ENCODE results near the gene LSMEM2. TPM values are rescaled to one million over a fixed set of nuclear protein-coding genes. Genes with fewer than 3 reads are reported as not detected.
A peak's percentile ranks its signal among the peaks of the same experiment; 100 is the strongest.
"Not testable (repeated sequence)": the region's sequence is repeated elsewhere in the genome, so short reads cannot be mapped to it uniquely, and the experiment has no call there.

LSMEM2 gene
- total and polyA plus RNA-seq, 2 of the 8 experiments (the other 6 are each of a cell fraction or from before 2014, with no cell fraction given) = 0.58 to 0.68 TPM

DNA sequence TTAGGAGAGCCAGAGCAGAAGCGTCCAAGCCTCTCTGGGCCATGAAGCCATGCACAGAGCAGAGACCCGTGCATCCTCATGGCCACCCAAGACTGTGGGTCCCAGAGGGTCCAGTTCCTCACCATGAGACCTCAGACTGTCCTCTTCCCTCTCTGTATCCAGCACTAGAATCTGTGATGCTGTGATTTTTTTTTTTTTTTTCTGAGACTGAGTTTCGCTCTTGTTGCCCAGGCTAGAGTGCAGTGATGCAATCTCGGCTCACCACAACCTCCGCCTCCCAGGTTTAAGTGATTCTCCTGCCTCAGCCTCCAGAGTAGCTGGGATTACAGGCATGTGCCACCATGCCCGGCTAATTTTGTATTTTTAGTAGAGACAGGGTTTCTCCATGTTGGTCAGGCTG is 34.1 kb upstream of the LSMEM2 start:
- Histone ChIP-seq H3K27ac (ENCODE audit: low read depth, low read length) (0 out of 2 replicates have a peak overlapping the region, but pooled peaks have one; percentile 54), H4K20me1 (replicated peaks in 1 of 2; ENCODE audit: control insufficient read depth in 1 of 2, insufficient read depth in 2 of 2, low read length in 2 of 2) (peaks cover 15 to 36% of the 10 kb centered on the region in 2 experiments), H4K8ac (ENCODE audit: extremely low read depth, insufficient read depth, low read length) (peak overlapping the region; percentile 45), H3K4me1 (replicated peaks in 1 of 4; ENCODE audit: control insufficient read depth in 3 of 4, insufficient read depth in 4 of 4, low read length in 3 of 4) (peaks cover 5 to 57% (median 49%) of the 10 kb centered on the region in 4 experiments), H3K4ac (replicated peaks; ENCODE audit: insufficient read length, low read depth, low read length) (peak overlapping the region; percentile 70), H3K79me2 (ENCODE audit: control insufficient read depth in 1 of 2, insufficient read depth in 2 of 2, low read length in 2 of 2) (peaks cover 26 to 91% of the 10 kb centered on the region in 2 experiments), H3K18ac (ENCODE audit: extremely low read depth, low read length) (peak overlapping the region; percentile 9; the same call in 1 of the 2 replicates), H3K79me1 (ENCODE audit: low read depth, low read length) (peaks cover 28% of the 10 kb centered on the region), H2BK15ac (ENCODE audit: low read length) (peak overlapping the region; percentile 97; the same call in 1 of the 2 replicates), H2BK5ac (ENCODE audit: low read depth, low read length) (peak overlapping the region; percentile 88), H2AK5ac (ENCODE audit: low read depth, low read length) (0 out of 2 replicates have a peak overlapping the region, but pooled peaks have one; percentile 85), H2BK12ac (ENCODE audit: low read depth, low read length) (peak overlapping the region; percentile 90; the same call in 1 of the 2 replicates), H2BK20ac (ENCODE audit: low read length) (0 out of 2 replicates have a peak overlapping the region, but pooled peaks have one; percentile 18)
- H3K23me2 ChIP-seq (ENCODE audit: low read depth, low read length); H3K23ac ChIP-seq (ENCODE audit: insufficient read length); H3K14ac ChIP-seq (ENCODE audit: insufficient read length); H3K4me3 ChIP-seq (ENCODE audit: extremely low read depth in 1 of 4, insufficient read depth in 2 of 4, low read depth in 3 of 4, low read length in 4 of 4); H4K91ac ChIP-seq (replicated peaks; ENCODE audit: insufficient read length, low read length); H2AFZ ChIP-seq (ENCODE audit: low read length); H4K5ac ChIP-seq (ENCODE audit: insufficient read length, low read depth, low read length); H3K36me3 ChIP-seq (ENCODE audit: control insufficient read depth in 2 of 4, insufficient read depth in 4 of 4, low read length in 3 of 4); H3K9ac ChIP-seq (replicated peaks in 1 of 4; ENCODE audit: extremely low read depth in 1 of 4, low read depth in 3 of 4, low read length in 3 of 4); H3K4me2 ChIP-seq (ENCODE audit: insufficient read depth in 1 of 2, low read depth in 2 of 2, low read length in 2 of 2); DNase-seq (ENCODE audit: low read depth in 1 of 2, low spot score in 2 of 2); H2BK120ac ChIP-seq (replicated peaks; ENCODE audit: low read depth, low read length); H3K9me3 ChIP-seq (ENCODE audit: insufficient read depth in 2 of 2, low read depth in 1 of 2, low read length in 1 of 2); H3K27me3 ChIP-seq (replicated peaks in 1 of 4; ENCODE audit: control insufficient read depth in 3 of 4, extremely low read depth in 1 of 4, insufficient read depth in 3 of 4, low read length in 3 of 4); FAIRE-seq; H3K56ac ChIP-seq (replicated peaks; ENCODE audit: insufficient read length, low read depth, low read length): not testable (repeated sequence)
- 86% methylated on average over 3 of the region's 6 CpGs; no CpG with 5 or more reads in 1 of the 2 experiments for WGBS, 2 experiments (ENCODE audit: extremely low coverage in 1 of 2, insufficient coverage in 1 of 2, insufficient read length in 1 of 2, insufficient replicate concordance in 2 of 2, low coverage in 1 of 2, low lambda C conversion rate in 2 of 2, missing lambda C conversion rate in 1 of 2)
- CTCF ChIA-PET (ENCODE audit: partially characterized antibody) = interaction anchor here (0.9 to 53.5 kb wide), 5 partner anchors 14 to 124 kb away, joined by 3 to 2149 read pairs (median 121); partner anchors contain the start of genes GNAI2, GNAT1, LSMEM2 and SEMA3B
- POLR2A ChIA-PET (ENCODE audit: partially characterized antibody) = interaction anchor here (0.7 to 3.4 kb wide), 4 partner anchors 15 to 1926 kb away, joined by 3 to 14 read pairs (median 4); no protein-coding TSS in a partner anchor
